HepG2 (cell line): Measurements from ENCODE around the gene TPRG1. TPM values are rescaled to one million over a fixed set of nuclear protein-coding genes. Genes with fewer than 3 reads are reported as not detected.
A peak's percentile ranks its signal among the peaks of the same experiment; 100 is the strongest.

ENCODE experiments used
- AHDC1 ChIP-seq: sonication (generic); formaldehyde crosslinking; IDR thresholded peaks from 2 replicates; pipeline ENCODE4 v1.5.1; 2020; ENCODE audit warnings: mild to moderate bottlenecking, missing genetic modification reagents, borderline replicate concordance
- ARID5B ChIP-seq: IDR thresholded peaks from 2 replicates; pipeline ENCODE4 v1.4.0; 2020; ENCODE audit warnings: mild to moderate bottlenecking, missing genetic modification reagents
- ATF3 ChIP-seq: sonication (generic); formaldehyde crosslinking; IDR thresholded peaks from 2 replicates; pipeline ENCODE4 v1.4.0; 2020; ENCODE audit warnings: missing genetic modification reagents
- FOXP4 ChIP-seq: sonication (generic); formaldehyde crosslinking; IDR thresholded peaks from 2 replicates; pipeline ENCODE4 v1.4.0; 2020; ENCODE audit warnings: missing genetic modification reagents
- GTF3A ChIP-seq: sonication (generic); formaldehyde crosslinking; conservative IDR thresholded peaks from 2 replicates; pipeline ENCODE4 v1.4.0; 2020; ENCODE audit warnings: mild to moderate bottlenecking, missing genetic modification reagents
- PCBP2 ChIP-seq: fragments of 200-400 bp; formaldehyde crosslinking; optimal IDR thresholded peaks from 2 replicates; pipeline ENCODE3; 2018; ENCODE audit warnings: low read length, low read depth; ENCODE audit not compliant: poor library complexity, severe bottlenecking
- PHF5A ChIP-seq: IDR thresholded peaks from one replicate; pipeline ENCODE4 v1.6.1; 2018; ENCODE audit warnings: low read depth, missing genetic modification reagents; ENCODE audit not compliant: unreplicated experiment
- TRIM22 ChIP-seq: fragments of 450-650 bp; IDR thresholded peaks from 2 replicates; pipeline ENCODE4 v1.6.1; 2017
- ZNF460 ChIP-seq: sonication (generic); formaldehyde crosslinking; IDR thresholded peaks from 2 replicates; pipeline ENCODE4 v1.5.1; 2020; ENCODE audit warnings: missing genetic modification reagents, mild to moderate bottlenecking, borderline replicate concordance
- ZNF512 ChIP-seq: sonication (generic); formaldehyde crosslinking; IDR thresholded peaks from 2 replicates; pipeline ENCODE4 v1.4.0; 2020; ENCODE audit warnings: mild to moderate bottlenecking, missing genetic modification reagents
- ZNF772 ChIP-seq: sonication (generic); formaldehyde crosslinking; IDR thresholded peaks from 2 replicates; pipeline ENCODE4 v1.5.0; 2020; ENCODE audit warnings: mild to moderate bottlenecking, missing genetic modification reagents
- ZNF782 ChIP-seq: sonication (generic); formaldehyde crosslinking; IDR thresholded peaks from 2 replicates; pipeline ENCODE4 v1.4.0; 2020; ENCODE audit warnings: missing genetic modification reagents, mild to moderate bottlenecking, borderline replicate concordance
- ZSCAN31 ChIP-seq: sonication (generic); formaldehyde crosslinking; IDR thresholded peaks from 2 replicates; pipeline ENCODE4 v1.5.0; 2020; ENCODE audit warnings: low read depth, mild to moderate bottlenecking, missing genetic modification reagents
- polyA plus RNA-seq, 8 experiments: library from polyadenylated mRNA; depleted of rRNA in 3 of 8; stranded (reverse) in 7 of 8; unstranded in 1 of 8; fragments of >200 nt; fragmentation: Illumina TruSeq in 4 of 8; extraction: Trizol in 4 of 8; gene quantifications; 2 replicates each; pipeline versions ENCODE4 v1.2.1 to v1.2.3, GENCODE V29; 2011 to 2016; ENCODE audit warnings: low read depth in 4 of 8, missing spikeins in 1 of 8, mixed read lengths in 1 of 8; ENCODE audit not compliant: insufficient read depth in 1 of 8
- total RNA-seq, 5 experiments: library from RNA; depleted of rRNA; stranded (reverse); fragments of >200 nt; fragmentation: Illumina TruSeq; extraction: Trizol; gene quantifications; 2 replicates each; pipeline ENCODE4 v1.2.3, GENCODE V29; 2016; ENCODE audit warnings: low read depth in 1 of 5

The TPRG1 gene
- total and polyA plus RNA-seq, 2 of the 13 experiments (the other 11 are each of a cell fraction or from before 2014, with no cell fraction given): 0.17 TPM; not detected in 1

- TF ChIP-seq FOXP4 (CRISPR knock-in tag) (peak; percentile 65; the same call in 1 of the 2 replicates), ZNF512 (CRISPR knock-in tag) (no peak), ZNF460 (no peak), ZSCAN31 (CRISPR knock-in tag) (no peak), ATF3 (CRISPR knock-in tag) (no peak), ARID5B (CRISPR knock-in tag) (peak; percentile 85), PCBP2 (no peak), ZNF772 (CRISPR knock-in tag) (no peak), AHDC1 (CRISPR knock-in tag) (peak; percentile 45; the same call in 1 of the 2 replicates), PHF5A (CRISPR knock-in tag) (no peak), GTF3A (no peak), TRIM22 (no peak), ZNF782 (CRISPR knock-in tag) (no peak)
These were observed 152.9 kb downstream of the TPRG1 start (continued) for GRCh38 chr3:189324538-189325138.
